Stomach (tissue), 9 donors: ENCODE results near the gene TRIP13. TPM values are rescaled to one million over a fixed set of nuclear protein-coding genes. Genes with fewer than 3 reads are reported as not detected.

ENCODE experiments used
- DNase-seq, 2 donors: peaks; one replicate each; pipeline versions ENCODE4 v3.0.0 to v3.0.0-alpha.2; 2013 to 2019
- H3K27ac ChIP-seq, 5 donors: fragments of 200-600 bp in 4 of 5; sonication (generic) in 4 of 5; one replicate each; pipeline ENCODE4 v1.5.1; 2013 to 2019; ENCODE audit warnings: mild to moderate bottlenecking in 1 of 5, moderate library complexity in 1 of 5
- H3K27me3 ChIP-seq, 3 donors: fragments of 200-600 bp; sonication (generic); one replicate each; pipeline ENCODE4 v1.5.1; 2017 to 2019; ENCODE audit warnings: mixed run types in 1 of 3
- H3K36me3 ChIP-seq, 4 donors: fragments of 200-600 bp; sonication (generic); 1 replicate in 3 of 4; 2 replicates in 1 of 4; pipeline ENCODE4 v1.5.1; 2016 to 2019
- H3K4me1 ChIP-seq, 4 donors: fragments of 200-600 bp; sonication (generic); one replicate each; pipeline ENCODE4 v1.5.1; 2016 to 2019
- H3K4me3 ChIP-seq, 4 donors: fragments of 200-600 bp; sonication (generic) in 3 of 4; one replicate each; pipeline ENCODE4 v1.5.1; 2016 to 2019; ENCODE audit warnings: mild to moderate bottlenecking in 1 of 4
- H3K9me3 ChIP-seq, 4 donors: fragments of 200-600 bp; sonication (generic); one replicate each; pipeline ENCODE4 v1.5.1; 2016 to 2019
- CTCF ChIP-seq, 7 experiments: fragments of 450-650 bp in 4 of 7; fragments of 200-600 bp in 3 of 7; sonication (generic) in 3 of 7; IDR thresholded peaks; one replicate each; pipeline ENCODE4 v1.5.1; 2016 to 2019; ENCODE audit warnings: antibody characterized with exemption in 7 of 7, control low read depth in 2 of 7, mild to moderate bottlenecking in 1 of 7
- EP300 ChIP-seq: sonication (generic); formaldehyde crosslinking; IDR thresholded peaks from one replicate; pipeline ENCODE4 v1.6.1; 2017; ENCODE audit warnings: antibody characterized with exemption
- POLR2A ChIP-seq, 4 donors: fragments of 450-650 bp; IDR thresholded peaks; one replicate each; pipeline ENCODE4 v1.6.1; 2016; ENCODE audit warnings: antibody characterized with exemption in 4 of 4, control low read depth in 2 of 4, mild to moderate bottlenecking in 1 of 4, moderate library complexity in 1 of 4
- POLR2AphosphoS5 ChIP-seq, 3 donors: sonication (generic); formaldehyde crosslinking; IDR thresholded peaks; one replicate each; pipeline ENCODE4 v1.6.1; 2016; ENCODE audit warnings: antibody characterized with exemption in 3 of 3
- WGBS, 5 donors: extraction: QIAGEN DNeasy Blood & Tissue Kit in 3 of 5; methylation state at CpG; one replicate each; pipeline versions ENCODE4 v1.1.5 to v1.1.7; 2013 to 2018; 5-methylcytosine and 5-hydroxymethylcytosine counted together
- intact Hi-C: fragments of 100-400 bp; cut with DNase I; formaldehyde crosslinking; loops from one replicate; pipeline ENCODE4 v1.15.1; 2023; ENCODE audit warnings: low total_unique reads
- polyA plus RNA-seq, 3 donors: library from polyadenylated mRNA; stranded (reverse); fragments of 200-250 nt; gene quantifications; one replicate each; pipeline ENCODE4 v1.2.3, GENCODE V29; 2013
- total RNA-seq, 5 donors: library from RNA; depleted of rRNA; stranded (reverse); fragments of >200 nt; gene quantifications; one replicate each; pipeline versions ENCODE4 v1.1.0 to v1.2.3, GENCODE V29; 2014 to 2016
- donor health status: healthy with polysubstance abuse.
- donor health status: Bipolar disorder and iron deficiency.
- donor health status: healthy.

The TRIP13 gene
- total and polyA plus RNA-seq, 8 donors = 0.58 to 10.4 (median 3.5) TPM; not detected in 1

GRCh38 chr5:859391-859790 is 33.3 kb upstream of the TRIP13 start:
- Histone ChIP-seq H3K27me3 (peaks cover 0 to 14% (median 0%) of the 10 kb centered on the region in 3 donors), H3K4me1 (no peaks in the 10 kb centered on the region), H3K27ac (no peak overlapping the region), H3K36me3 (peaks cover 17 to 46% (median 36%) of the 10 kb centered on the region in 4 donors), H3K9me3 (no peaks in the 10 kb centered on the region), H3K4me3 (no peak overlapping the region)
- intact Hi-C loops = no loop called here
- TF ChIP-seq CTCF (IDR thresholded peaks at IDR 0.05) (no peak), EP300 (no peak), POLR2A (IDR thresholded peaks at IDR 0.05) (no peak), POLR2AphosphoS5 (IDR thresholded peaks at IDR 0.05) (no peak)
- DNase-seq = peak in 1 of 2 donors; percentile 67
- 50 to 79% (median 61%) methylated on average over 16 of the region's 16 CpGs for WGBS, 5 donors

- peaks cover 0 to 2% (median 0%) of the 10 kb centered on the region in 4 donors for H3K4me1 ChIP-seq
- 64 to 90% (median 84%) methylated on average over 6 to 16 of the region's 16 CpGs for WGBS, 5 donors
- intact Hi-C loops = no loop called here
These were observed 32.8 kb upstream of the TRIP13 start for GRCh38 chr5:859798-860296.

GRCh38 chr5:860506-861150 is 32.1 kb upstream of the TRIP13 start:
- H3K27ac ChIP-seq = no peak overlapping the region
- no peak overlapping the region for H3K4me3 ChIP-seq
- TF ChIP-seq EP300 (no peak), CTCF (IDR thresholded peaks at IDR 0.05) (no peak), POLR2A (IDR thresholded peaks at IDR 0.05) (no peak), POLR2AphosphoS5 (IDR thresholded peaks at IDR 0.05) (no peak)
- peaks cover 28 to 58% (median 49%) of the 10 kb centered on the region in 4 donors for H3K36me3 ChIP-seq
- WGBS, 5 donors = 91 to 95% (median 92%) methylated on average over 15 of the region's 15 CpGs
- H3K4me1 ChIP-seq = peaks cover 0 to 5% (median 0%) of the 10 kb centered on the region in 4 donors
- H3K27me3 ChIP-seq = peaks cover 0 to 2% (median 0%) of the 10 kb centered on the region in 3 donors
- H3K9me3 ChIP-seq = no peaks in the 10 kb centered on the region
- intact Hi-C loops = no loop called here
- DNase-seq = no peak

More at GRCh38 chr5:859798-860296, 32.8 kb upstream of the TRIP13 start:
- H3K9me3 ChIP-seq = no peaks in the 10 kb centered on the region
- peaks cover 22 to 50% (median 41%) of the 10 kb centered on the region in 4 donors for H3K36me3 ChIP-seq
- no peak overlapping the region for H3K4me3 ChIP-seq
- DNase-seq = no peak
- H3K27ac ChIP-seq = no peak overlapping the region
- H3K27me3 ChIP-seq = peaks cover 0 to 10% (median 0%) of the 10 kb centered on the region in 3 donors
- TF ChIP-seq CTCF (IDR thresholded peaks at IDR 0.05) = no peak
- no peak for TF ChIP-seq EP300
- TF ChIP-seq POLR2AphosphoS5 (IDR thresholded peaks at IDR 0.05) = no peak
- TF ChIP-seq POLR2A (IDR thresholded peaks at IDR 0.05) = no peak

- peaks cover 28 to 69% (median 59%) of the 10 kb centered on the region in 4 donors for H3K36me3 ChIP-seq
- TF ChIP-seq CTCF (IDR thresholded peaks at IDR 0.05) (no peak), EP300 (no peak), POLR2AphosphoS5 (IDR thresholded peaks at IDR 0.05) (no peak), POLR2A (IDR thresholded peaks at IDR 0.05) (no peak)
- peaks cover 0 to 5% (median 0%) of the 10 kb centered on the region in 4 donors for H3K4me1 ChIP-seq
- no peak for DNase-seq
- no peak overlapping the region for H3K27ac ChIP-seq
- H3K4me3 ChIP-seq = no peak overlapping the region
- intact Hi-C loops = no loop called here
- H3K27me3 ChIP-seq = no peaks in the 10 kb centered on the region
- no peaks in the 10 kb centered on the region for H3K9me3 ChIP-seq
- 83 to 92% (median 87%) methylated on average over 7 to 22 of the region's 22 CpGs for WGBS, 5 donors
These were observed 31.0 kb upstream of the TRIP13 start for GRCh38 chr5:861442-862366.
